WTC11 (cell line): ENCODE data around the gene RBFA.

Experiments used
- MYBL2 ChIP-seq: sonication (generic); formaldehyde crosslinking; IDR thresholded peaks from 2 replicates; pipeline ENCODE4 v1.8.1; 2023; ENCODE audit warnings: mild to moderate bottlenecking, moderate library complexity, missing genetic modification reagents
- PRRX2 ChIP-seq: fragments of 250-450 bp; sonication (Bioruptor Pico); IDR thresholded peaks from 2 replicates; pipeline ENCODE4 v1.8.0; 2021; ENCODE audit warnings: mild to moderate bottlenecking
- ZNF138 ChIP-seq: sonication (generic); formaldehyde crosslinking; conservative IDR thresholded peaks from 2 replicates; pipeline ENCODE4 v1.8.1; 2022; ENCODE audit warnings: mild to moderate bottlenecking, moderate library complexity, missing genetic modification reagents
- TF ChIP-seq, protein P1 (sequence below): fragments of 200-600 bp; IDR thresholded peaks from 2 replicates; pipeline ENCODE4 v1.8.0; 2022; ENCODE audit warnings: antibody characterized with exemption
- TF ChIP-seq, protein P2 (sequence below): sonication (generic); formaldehyde crosslinking; IDR thresholded peaks from 2 replicates; pipeline ENCODE4 v1.8.0; 2023; ENCODE audit warnings: missing genetic modification reagents, mild to moderate bottlenecking, borderline replicate concordance
- TF ChIP-seq, protein P3 (sequence below): sonication (generic); formaldehyde crosslinking; IDR thresholded peaks from 2 replicates; pipeline ENCODE4 v1.8.0; 2022; ENCODE audit warnings: mild to moderate bottlenecking, missing genetic modification reagents
- TF ChIP-seq, protein P4 (sequence below): sonication (generic); formaldehyde crosslinking; IDR thresholded peaks from 2 replicates; pipeline ENCODE4 v1.8.1; 2022; ENCODE audit warnings: low read depth, missing genetic modification reagents, borderline replicate concordance
- TF ChIP-seq, protein P5 (sequence below): fragments of 250-450 bp; sonication (Bioruptor Pico); IDR thresholded peaks from 2 replicates; pipeline ENCODE4 v1.9.0; 2021; ENCODE audit warnings: moderate library complexity, mild to moderate bottlenecking, inconsistent platforms, borderline replicate concordance
- TF ChIP-seq, protein P6 (sequence below): fragments of 250-450 bp; sonication (Bioruptor Pico); IDR thresholded peaks from 2 replicates; pipeline ENCODE4 v2.1.2; 2022; ENCODE audit warnings: mild to moderate bottlenecking, moderate library complexity
- TF ChIP-seq, protein P7 (sequence below): sonication (generic); formaldehyde crosslinking; IDR thresholded peaks from 2 replicates; pipeline ENCODE4 v1.8.1; 2023; ENCODE audit warnings: mild to moderate bottlenecking, missing genetic modification reagents

DNA sequence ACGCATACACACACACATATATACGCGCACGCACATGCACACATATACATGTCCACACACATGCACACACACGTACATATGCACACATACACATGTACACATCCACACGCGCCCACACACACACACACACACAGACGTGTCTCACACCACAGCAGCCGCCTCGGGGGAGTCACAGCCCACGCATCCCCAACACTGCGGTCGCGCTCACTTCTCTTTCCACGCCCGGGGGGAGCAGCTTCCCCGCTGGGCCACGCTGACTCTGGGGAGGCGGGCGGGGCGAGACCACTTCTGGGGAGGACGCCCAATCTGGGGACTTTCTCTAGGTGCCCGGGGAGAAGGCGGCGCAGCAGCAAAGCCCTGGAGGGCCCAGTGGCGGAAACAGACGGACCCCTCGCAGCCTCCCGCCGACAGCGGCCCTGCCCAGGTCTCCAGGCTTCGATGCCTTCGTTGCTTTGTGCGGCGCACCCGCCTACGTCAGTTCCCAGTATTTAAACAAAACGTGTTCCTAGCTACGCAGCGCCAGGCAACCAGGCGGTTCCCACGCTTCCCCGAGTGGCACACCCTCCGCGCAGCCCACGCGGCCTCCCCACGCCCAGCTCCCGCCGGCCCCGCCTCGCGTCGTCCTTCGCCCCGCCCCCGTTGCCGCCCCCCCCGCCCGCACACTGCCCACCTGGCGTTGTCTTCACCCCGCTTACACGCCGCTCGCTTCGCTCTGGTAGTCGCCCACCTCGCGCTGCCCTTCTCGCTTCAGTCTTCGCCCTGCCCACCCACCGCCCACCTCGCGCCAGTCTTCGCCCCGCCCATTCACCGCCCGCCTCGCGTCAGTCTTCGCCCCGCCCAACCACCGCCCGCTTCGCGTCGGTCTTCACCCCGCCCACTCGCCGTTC, 810 bp upstream of the RBFA start:
- TF ChIP-seq, protein P1, sequence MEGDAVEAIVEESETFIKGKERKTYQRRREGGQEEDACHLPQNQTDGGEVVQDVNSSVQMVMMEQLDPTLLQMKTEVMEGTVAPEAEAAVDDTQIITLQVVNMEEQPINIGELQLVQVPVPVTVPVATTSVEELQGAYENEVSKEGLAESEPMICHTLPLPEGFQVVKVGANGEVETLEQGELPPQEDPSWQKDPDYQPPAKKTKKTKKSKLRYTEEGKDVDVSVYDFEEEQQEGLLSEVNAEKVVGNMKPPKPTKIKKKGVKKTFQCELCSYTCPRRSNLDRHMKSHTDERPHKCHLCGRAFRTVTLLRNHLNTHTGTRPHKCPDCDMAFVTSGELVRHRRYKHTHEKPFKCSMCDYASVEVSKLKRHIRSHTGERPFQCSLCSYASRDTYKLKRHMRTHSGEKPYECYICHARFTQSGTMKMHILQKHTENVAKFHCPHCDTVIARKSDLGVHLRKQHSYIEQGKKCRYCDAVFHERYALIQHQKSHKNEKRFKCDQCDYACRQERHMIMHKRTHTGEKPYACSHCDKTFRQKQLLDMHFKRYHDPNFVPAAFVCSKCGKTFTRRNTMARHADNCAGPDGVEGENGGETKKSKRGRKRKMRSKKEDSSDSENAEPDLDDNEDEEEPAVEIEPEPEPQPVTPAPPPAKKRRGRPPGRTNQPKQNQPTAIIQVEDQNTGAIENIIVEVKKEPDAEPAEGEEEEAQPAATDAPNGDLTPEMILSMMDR, result no peak
- TF ChIP-seq, protein P2, sequence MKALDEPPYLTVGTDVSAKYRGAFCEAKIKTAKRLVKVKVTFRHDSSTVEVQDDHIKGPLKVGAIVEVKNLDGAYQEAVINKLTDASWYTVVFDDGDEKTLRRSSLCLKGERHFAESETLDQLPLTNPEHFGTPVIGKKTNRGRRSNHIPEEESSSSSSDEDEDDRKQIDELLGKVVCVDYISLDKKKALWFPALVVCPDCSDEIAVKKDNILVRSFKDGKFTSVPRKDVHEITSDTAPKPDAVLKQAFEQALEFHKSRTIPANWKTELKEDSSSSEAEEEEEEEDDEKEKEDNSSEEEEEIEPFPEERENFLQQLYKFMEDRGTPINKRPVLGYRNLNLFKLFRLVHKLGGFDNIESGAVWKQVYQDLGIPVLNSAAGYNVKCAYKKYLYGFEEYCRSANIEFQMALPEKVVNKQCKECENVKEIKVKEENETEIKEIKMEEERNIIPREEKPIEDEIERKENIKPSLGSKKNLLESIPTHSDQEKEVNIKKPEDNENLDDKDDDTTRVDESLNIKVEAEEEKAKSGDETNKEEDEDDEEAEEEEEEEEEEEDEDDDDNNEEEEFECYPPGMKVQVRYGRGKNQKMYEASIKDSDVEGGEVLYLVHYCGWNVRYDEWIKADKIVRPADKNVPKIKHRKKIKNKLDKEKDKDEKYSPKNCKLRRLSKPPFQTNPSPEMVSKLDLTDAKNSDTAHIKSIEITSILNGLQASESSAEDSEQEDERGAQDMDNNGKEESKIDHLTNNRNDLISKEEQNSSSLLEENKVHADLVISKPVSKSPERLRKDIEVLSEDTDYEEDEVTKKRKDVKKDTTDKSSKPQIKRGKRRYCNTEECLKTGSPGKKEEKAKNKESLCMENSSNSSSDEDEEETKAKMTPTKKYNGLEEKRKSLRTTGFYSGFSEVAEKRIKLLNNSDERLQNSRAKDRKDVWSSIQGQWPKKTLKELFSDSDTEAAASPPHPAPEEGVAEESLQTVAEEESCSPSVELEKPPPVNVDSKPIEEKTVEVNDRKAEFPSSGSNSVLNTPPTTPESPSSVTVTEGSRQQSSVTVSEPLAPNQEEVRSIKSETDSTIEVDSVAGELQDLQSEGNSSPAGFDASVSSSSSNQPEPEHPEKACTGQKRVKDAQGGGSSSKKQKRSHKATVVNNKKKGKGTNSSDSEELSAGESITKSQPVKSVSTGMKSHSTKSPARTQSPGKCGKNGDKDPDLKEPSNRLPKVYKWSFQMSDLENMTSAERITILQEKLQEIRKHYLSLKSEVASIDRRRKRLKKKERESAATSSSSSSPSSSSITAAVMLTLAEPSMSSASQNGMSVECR, result no peak
- TF ChIP-seq MYBL2 (CRISPR knock-in tag) (no peak), ZNF138 (CRISPR knock-in tag) (no peak), PRRX2 (CRISPR knock-in tag) (no peak)
- TF ChIP-seq, protein P3, sequence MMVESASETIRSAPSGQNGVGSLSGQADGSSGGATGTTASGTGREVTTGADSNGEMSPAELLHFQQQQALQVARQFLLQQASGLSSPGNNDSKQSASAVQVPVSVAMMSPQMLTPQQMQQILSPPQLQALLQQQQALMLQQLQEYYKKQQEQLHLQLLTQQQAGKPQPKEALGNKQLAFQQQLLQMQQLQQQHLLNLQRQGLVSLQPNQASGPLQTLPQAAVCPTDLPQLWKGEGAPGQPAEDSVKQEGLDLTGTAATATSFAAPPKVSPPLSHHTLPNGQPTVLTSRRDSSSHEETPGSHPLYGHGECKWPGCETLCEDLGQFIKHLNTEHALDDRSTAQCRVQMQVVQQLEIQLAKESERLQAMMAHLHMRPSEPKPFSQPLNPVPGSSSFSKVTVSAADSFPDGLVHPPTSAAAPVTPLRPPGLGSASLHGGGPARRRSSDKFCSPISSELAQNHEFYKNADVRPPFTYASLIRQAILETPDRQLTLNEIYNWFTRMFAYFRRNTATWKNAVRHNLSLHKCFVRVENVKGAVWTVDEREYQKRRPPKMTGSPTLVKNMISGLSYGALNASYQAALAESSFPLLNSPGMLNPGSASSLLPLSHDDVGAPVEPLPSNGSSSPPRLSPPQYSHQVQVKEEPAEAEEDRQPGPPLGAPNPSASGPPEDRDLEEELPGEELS, result no peak
- TF ChIP-seq, protein P4, sequence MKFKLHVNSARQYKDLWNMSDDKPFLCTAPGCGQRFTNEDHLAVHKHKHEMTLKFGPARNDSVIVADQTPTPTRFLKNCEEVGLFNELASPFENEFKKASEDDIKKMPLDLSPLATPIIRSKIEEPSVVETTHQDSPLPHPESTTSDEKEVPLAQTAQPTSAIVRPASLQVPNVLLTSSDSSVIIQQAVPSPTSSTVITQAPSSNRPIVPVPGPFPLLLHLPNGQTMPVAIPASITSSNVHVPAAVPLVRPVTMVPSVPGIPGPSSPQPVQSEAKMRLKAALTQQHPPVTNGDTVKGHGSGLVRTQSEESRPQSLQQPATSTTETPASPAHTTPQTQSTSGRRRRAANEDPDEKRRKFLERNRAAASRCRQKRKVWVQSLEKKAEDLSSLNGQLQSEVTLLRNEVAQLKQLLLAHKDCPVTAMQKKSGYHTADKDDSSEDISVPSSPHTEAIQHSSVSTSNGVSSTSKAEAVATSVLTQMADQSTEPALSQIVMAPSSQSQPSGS (CRISPR knock-in tag), result no peak
- TF ChIP-seq, protein P5, sequence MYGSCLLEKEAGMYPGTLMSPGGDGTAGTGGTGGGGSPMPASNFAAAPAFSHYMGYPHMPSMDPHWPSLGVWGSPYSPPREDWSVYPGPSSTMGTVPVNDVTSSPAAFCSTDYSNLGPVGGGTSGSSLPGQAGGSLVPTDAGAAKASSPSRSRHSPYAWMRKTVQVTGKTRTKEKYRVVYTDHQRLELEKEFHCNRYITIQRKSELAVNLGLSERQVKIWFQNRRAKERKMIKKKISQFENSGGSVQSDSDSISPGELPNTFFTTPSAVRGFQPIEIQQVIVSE (CRISPR knock-in tag), result no peak
- TF ChIP-seq, protein P6, sequence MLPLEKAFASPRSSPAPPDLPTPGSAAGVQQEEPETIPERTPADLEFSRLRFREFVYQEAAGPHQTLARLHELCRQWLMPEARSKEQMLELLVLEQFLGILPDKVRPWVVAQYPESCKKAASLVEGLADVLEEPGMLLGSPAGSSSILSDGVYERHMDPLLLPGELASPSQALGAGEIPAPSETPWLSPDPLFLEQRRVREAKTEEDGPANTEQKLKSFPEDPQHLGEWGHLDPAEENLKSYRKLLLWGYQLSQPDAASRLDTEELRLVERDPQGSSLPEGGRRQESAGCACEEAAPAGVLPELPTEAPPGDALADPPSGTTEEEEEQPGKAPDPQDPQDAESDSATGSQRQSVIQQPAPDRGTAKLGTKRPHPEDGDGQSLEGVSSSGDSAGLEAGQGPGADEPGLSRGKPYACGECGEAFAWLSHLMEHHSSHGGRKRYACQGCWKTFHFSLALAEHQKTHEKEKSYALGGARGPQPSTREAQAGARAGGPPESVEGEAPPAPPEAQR (CRISPR knock-in tag), result no peak
- TF ChIP-seq, protein P7, sequence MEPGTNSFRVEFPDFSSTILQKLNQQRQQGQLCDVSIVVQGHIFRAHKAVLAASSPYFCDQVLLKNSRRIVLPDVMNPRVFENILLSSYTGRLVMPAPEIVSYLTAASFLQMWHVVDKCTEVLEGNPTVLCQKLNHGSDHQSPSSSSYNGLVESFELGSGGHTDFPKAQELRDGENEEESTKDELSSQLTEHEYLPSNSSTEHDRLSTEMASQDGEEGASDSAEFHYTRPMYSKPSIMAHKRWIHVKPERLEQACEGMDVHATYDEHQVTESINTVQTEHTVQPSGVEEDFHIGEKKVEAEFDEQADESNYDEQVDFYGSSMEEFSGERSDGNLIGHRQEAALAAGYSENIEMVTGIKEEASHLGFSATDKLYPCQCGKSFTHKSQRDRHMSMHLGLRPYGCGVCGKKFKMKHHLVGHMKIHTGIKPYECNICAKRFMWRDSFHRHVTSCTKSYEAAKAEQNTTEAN (CRISPR knock-in tag), result no peak
